D721Med (cell line): ENCODE results near the gene PRDX1.
A peak's percentile ranks its signal among the peaks of the same experiment; 100 is the strongest.

Experiments
- DNase-seq: peaks from one replicate; pipeline ENCODE4 v3.0.0; 2011; ENCODE audit warnings: low spot score; ENCODE audit not compliant: insufficient read length
- FAIRE-seq: peaks from 2 replicates; lab custom pipeline; 2011; peaks lifted over from hg19 to GRCh38; lab: Jason Lieb, UNC
- CTCF ChIP-seq: IDR thresholded peaks from 2 replicates; pipeline ENCODE4 v1.5.1; 2012; ENCODE audit warnings: mild to moderate bottlenecking, control low read depth; ENCODE audit not compliant: insufficient read depth; ENCODE audit errors: missing control alignments

The PRDX1 gene

GRCh38 chr1:45563843-45564242, 42.2 kb upstream of the PRDX1 start:
- FAIRE-seq = no peak
- no peak for DNase-seq
- TF ChIP-seq CTCF = no peak

DNA sequence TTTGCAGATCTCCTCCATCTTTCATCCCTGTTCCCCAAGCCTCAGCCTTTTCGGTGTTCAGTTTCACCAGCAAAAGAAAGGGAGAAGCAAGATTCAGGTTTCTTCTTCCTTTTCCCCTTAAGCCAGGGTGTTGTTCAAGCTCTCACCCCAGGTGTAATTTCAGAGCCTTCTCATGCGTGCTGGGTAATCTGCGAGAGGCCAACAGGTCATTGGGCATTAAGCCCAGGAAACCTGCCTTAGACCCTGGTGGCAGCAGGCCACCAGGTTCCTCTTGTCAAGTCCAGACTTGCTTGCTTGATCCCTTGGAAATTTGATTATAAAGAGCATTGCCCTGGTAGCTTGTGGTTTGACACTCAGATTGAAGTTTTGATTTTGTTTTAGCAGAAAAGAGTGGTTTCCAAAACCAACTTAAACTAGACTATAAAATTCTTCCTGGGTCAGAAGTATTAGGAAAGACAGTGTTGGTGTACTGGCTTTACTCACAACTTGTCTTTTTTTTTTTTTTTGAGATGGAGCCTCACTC, 35.8 kb upstream of the PRDX1 start:
- TF ChIP-seq CTCF = no peak
- no peak for FAIRE-seq
- no peak for DNase-seq

DNA sequence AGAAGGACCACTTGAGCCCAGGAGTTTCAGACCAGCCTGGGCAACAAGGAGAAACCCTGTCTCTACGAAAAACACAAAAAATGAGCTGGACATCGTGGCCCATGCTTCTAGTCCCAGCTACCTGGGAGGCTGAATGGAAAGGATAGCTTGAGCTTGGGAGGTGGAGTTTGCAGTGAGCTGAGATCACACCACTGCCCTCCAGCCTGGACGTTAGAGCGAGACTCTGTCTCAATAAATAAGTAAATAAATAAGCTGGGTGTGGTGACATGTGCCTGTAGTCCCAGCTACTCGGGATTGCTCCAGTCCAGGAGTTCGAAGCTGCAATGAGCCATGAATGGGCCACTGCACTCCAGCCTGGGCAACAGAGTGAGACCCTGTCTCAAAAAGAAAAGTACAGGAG, 32.5 kb upstream of the PRDX1 start:
- DNase-seq (no peak), FAIRE-seq (no peak)
- no peak for TF ChIP-seq CTCF

- no peak for TF ChIP-seq CTCF
- FAIRE-seq (no peak), DNase-seq (no peak)
These were observed 30.6 kb upstream of the PRDX1 start for GRCh38 chr1:45552331-45552730.

DNA sequence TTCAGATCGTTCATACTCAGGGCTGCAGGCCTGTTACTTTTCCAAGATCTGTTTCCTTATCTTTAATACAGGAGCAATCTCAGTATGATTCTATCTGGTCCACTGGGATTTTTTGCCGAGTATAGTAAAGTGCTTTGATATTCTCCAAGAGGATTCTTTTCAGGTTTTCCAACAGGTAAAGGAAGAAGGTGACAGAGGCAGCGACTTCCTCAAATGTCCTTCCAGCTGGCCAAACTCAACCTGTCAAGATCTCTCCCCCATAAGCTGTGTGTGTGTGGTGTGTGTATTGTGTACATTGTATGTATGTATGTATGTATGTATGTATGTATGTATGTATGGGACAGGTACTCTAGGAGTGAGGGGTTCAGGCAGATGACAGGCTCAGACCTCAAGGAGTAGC, 30.0 kb upstream of the PRDX1 start:
- no peak for DNase-seq
- FAIRE-seq = no peak
- TF ChIP-seq CTCF = no peak

DNA sequence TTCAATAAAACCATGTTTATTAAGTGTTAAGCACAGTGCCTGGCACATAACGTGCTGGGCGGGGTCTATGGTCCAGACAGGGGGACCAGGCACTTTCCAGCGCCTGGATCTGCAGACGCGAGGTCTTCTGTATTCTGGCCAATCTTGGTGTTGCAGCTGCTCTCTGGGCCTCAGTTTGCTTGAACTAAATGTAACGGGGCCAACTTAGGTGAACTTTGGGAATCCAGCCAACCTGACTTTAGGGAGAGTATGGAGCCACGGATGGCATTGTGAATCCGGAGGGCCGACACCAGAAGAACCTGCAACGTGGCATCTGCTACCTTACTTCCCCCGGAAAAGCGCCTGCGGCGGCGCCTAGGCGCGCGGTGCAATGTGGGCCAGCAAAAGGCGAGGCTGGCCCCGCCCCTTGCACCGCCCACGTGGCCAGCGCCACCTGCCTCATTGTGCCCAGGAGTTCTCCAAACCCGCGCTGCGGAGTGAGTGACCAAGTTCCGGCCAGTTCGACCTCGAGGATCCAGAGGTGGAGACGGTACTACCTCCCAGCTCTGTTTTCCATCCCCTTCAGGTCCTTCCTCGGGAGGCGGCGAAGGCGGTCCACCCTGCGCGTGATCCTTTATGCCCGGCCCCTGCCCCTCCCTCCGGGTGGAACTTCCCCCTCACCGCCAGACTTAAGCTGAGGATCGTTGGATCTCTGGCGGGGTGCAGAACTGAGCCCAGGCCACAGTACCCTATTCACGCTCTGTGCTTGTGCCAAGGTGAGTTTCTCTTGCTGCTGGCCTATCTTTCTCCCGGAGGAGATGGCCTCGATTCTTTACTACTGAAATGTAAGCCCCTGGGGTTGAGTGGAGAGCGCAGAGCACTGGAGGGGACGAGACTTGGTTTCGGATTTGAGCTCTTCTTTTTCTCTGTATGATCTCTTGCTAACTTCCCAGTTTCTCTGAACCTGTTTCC, 29.0 kb upstream of the PRDX1 start, which contains the start of gene AKR1A1:
AKR1A1 (plus strand) TSS at position 426 of the 951 bp plus-strand sequence. CDS start 10,969 bp downstream, outside the sequence.
- DNase-seq (peak; percentile 68), FAIRE-seq (no peak)
- no peak for TF ChIP-seq CTCF
